DOHH2 (cell line): Measurements from ENCODE around the gene AFAP1L1.

Source experiments
- H3F3A ChIP-seq: fragments of 200-600 bp; sonication (generic), shearing (Covaris generic); 2 replicates; pipeline ENCODE4 v1.6.0; 2016; ENCODE audit warnings: antibody characterized with exemption, mild to moderate bottlenecking; ENCODE audit not compliant: control insufficient read depth, insufficient read depth
- H3K27ac ChIP-seq: fragments of 200-600 bp; sonication (generic); 2 replicates; pipeline ENCODE4 v1.5.1; 2014; ENCODE audit warnings: low read depth, mild to moderate bottlenecking, low read length, moderate library complexity
- H3K27me3 ChIP-seq: fragments of 200-600 bp; sonication (generic); 2 replicates; pipeline ENCODE4 v1.6.1; 2014; ENCODE audit warnings: mild to moderate bottlenecking, low read length, mixed read lengths; ENCODE audit not compliant: control insufficient read depth
- H3K36me3 ChIP-seq: fragments of 200-600 bp; sonication (generic); 2 replicates; pipeline ENCODE4 v1.6.1; 2014; ENCODE audit warnings: mild to moderate bottlenecking, low read length, moderate library complexity, mixed read lengths; ENCODE audit not compliant: control insufficient read depth
- H3K4me1 ChIP-seq: fragments of 200-600 bp; sonication (generic); 2 replicates; pipeline ENCODE4 v1.6.1; 2014; ENCODE audit warnings: mild to moderate bottlenecking, low read length, mixed read lengths; ENCODE audit not compliant: control insufficient read depth
- H3K4me2 ChIP-seq: fragments of 200-600 bp; sonication (generic); 2 replicates; pipeline ENCODE4 v1.6.0; 2014; ENCODE audit warnings: mild to moderate bottlenecking, low read length, moderate library complexity
- H3K4me3 ChIP-seq: fragments of 200-600 bp; sonication (generic); 2 replicates; pipeline ENCODE4 v1.5.1; 2014; ENCODE audit warnings: mild to moderate bottlenecking, low read length, mixed read lengths
- H3K79me2 ChIP-seq: fragments of 200-600 bp; sonication (generic); 2 replicates; pipeline ENCODE4 v1.6.1; 2014; ENCODE audit warnings: mild to moderate bottlenecking, low read length, mixed read lengths; ENCODE audit not compliant: control insufficient read depth
- H3K9me2 ChIP-seq: fragments of 200-600 bp; sonication (generic); replicated peaks from 2 replicates; pipeline ENCODE4 v1.6.1; 2014; ENCODE audit warnings: mild to moderate bottlenecking, low read length, mixed read lengths; ENCODE audit not compliant: control insufficient read depth
- H3K9me3 ChIP-seq: fragments of 200-600 bp; sonication (generic); 2 replicates; pipeline ENCODE4 v1.6.1; 2014; ENCODE audit warnings: antibody characterized with exemption, low read length, mixed read lengths; ENCODE audit not compliant: control insufficient read depth, insufficient read depth
- H4K20me1 ChIP-seq: fragments of 200-600 bp; sonication (generic); 2 replicates; pipeline ENCODE4 v1.6.0; 2014; ENCODE audit warnings: low read depth, mild to moderate bottlenecking, antibody characterized with exemption, low read length, moderate library complexity; ENCODE audit not compliant: control insufficient read depth, insufficient read depth
- CTCF ChIP-seq: fragments of 200-600 bp; sonication (generic); IDR thresholded peaks from one replicate; pipeline ENCODE4 v1.5.1; 2014; ENCODE audit warnings: antibody characterized with exemption, mild to moderate bottlenecking, low read depth, low read length; ENCODE audit not compliant: poor library complexity, severe bottlenecking
- EZH2phosphoT487 ChIP-seq: fragments of 200-600 bp; sonication (generic); IDR thresholded peaks from 2 replicates; pipeline ENCODE4 v1.6.1; 2017; ENCODE audit warnings: borderline replicate concordance, mild to moderate bottlenecking, antibody characterized with exemption, low read length, moderate library complexity, mixed read lengths

AFAP1L1 gene

GRCh38 chr5:149366169-149366729 is 94.6 kb downstream of the AFAP1L1 start:
- Histone ChIP-seq H3F3A (no peaks in the 10 kb centered on the region), H3K9me3 (no peaks in the 10 kb centered on the region), H3K4me3 (no peak overlapping the region), H3K79me2 (no peaks in the 10 kb centered on the region), H3K4me2 (no peak overlapping the region), H3K27ac (no peak overlapping the region), H3K9me2 (no peaks in the 10 kb centered on the region), H4K20me1 (no peaks in the 10 kb centered on the region; the same call in 1 of the 2 replicates), H3K4me1 (no peaks in the 10 kb centered on the region), H3K36me3 (peaks cover 49% of the 10 kb centered on the region), H3K27me3 (no peaks in the 10 kb centered on the region)
- TF ChIP-seq CTCF: no peak
- TF ChIP-seq EZH2phosphoT487: no peak

- no peaks in the 10 kb centered on the region for H3K9me2 ChIP-seq
- H3K4me1 ChIP-seq: no peaks in the 10 kb centered on the region
- no peak overlapping the region for H3K4me3 ChIP-seq
- H3K9me3 ChIP-seq: no peaks in the 10 kb centered on the region
- H3F3A ChIP-seq: no peaks in the 10 kb centered on the region
- H3K27ac ChIP-seq: no peak overlapping the region
- H3K79me2 ChIP-seq: no peaks in the 10 kb centered on the region
- H3K4me2 ChIP-seq: no peak overlapping the region
- H3K27me3 ChIP-seq: no peaks in the 10 kb centered on the region
- H3K36me3 ChIP-seq: peaks cover 48% of the 10 kb centered on the region
- H4K20me1 ChIP-seq: no peaks in the 10 kb centered on the region; the same call in 1 of the 2 replicates
- TF ChIP-seq EZH2phosphoT487: no peak
- peak; percentile 92 for TF ChIP-seq CTCF
Observed at GRCh38 chr5:149367249-149367971, 95.8 kb downstream of the AFAP1L1 start.

GRCh38 chr5:149367972-149368645 is 96.5 kb downstream of the AFAP1L1 start:
- Histone ChIP-seq H3K4me3 (no peak overlapping the region), H3K27me3 (no peaks in the 10 kb centered on the region), H3K9me2 (no peaks in the 10 kb centered on the region), H3K27ac (no peak overlapping the region), H4K20me1 (no peaks in the 10 kb centered on the region; the same call in 1 of the 2 replicates), H3K4me1 (no peaks in the 10 kb centered on the region), H3K36me3 (peaks cover 41% of the 10 kb centered on the region), H3K9me3 (no peaks in the 10 kb centered on the region), H3K4me2 (no peak overlapping the region), H3F3A (no peaks in the 10 kb centered on the region), H3K79me2 (no peaks in the 10 kb centered on the region)
- no peak for TF ChIP-seq EZH2phosphoT487
- no peak for TF ChIP-seq CTCF
